Hepatocyte (in vitro differentiated cells): ENCODE measurements around the gene RNF121. TPM values are rescaled to one million over a fixed set of nuclear protein-coding genes. Genes with fewer than 3 reads are reported as not detected.
"Not testable (repeated sequence)": the region's sequence is repeated elsewhere in the genome, so short reads cannot be mapped to it uniquely, and the experiment has no call there.

Experiments
- DNase-seq: peaks from one replicate; pipeline ENCODE4 v3.0.0-alpha.2; 2016; ENCODE audit warnings: low spot score
- H2AFZ ChIP-seq: fragments of 200-600 bp; sonication (generic); 2 replicates; pipeline ENCODE4 v1.6.0; 2016; ENCODE audit warnings: antibody characterized with exemption, mild to moderate bottlenecking
- H3K27ac ChIP-seq: fragments of 200-600 bp; sonication (generic); 2 replicates; pipeline ENCODE4 v1.5.1; 2016; ENCODE audit warnings: mild to moderate bottlenecking
- H3K27me3 ChIP-seq: fragments of 200-600 bp; sonication (generic); 2 replicates; pipeline ENCODE4 v1.6.1; 2016
- H3K36me3 ChIP-seq: fragments of 200-600 bp; sonication (generic); replicated peaks from 2 replicates; pipeline ENCODE4 v1.5.1; 2016; ENCODE audit warnings: low read depth; ENCODE audit not compliant: insufficient read depth
- H3K4me1 ChIP-seq: fragments of 200-600 bp; sonication (generic); 2 replicates; pipeline ENCODE4 v1.5.1; 2016; ENCODE audit warnings: mild to moderate bottlenecking, moderate library complexity; ENCODE audit not compliant: insufficient read depth
- H3K4me2 ChIP-seq: fragments of 200-600 bp; sonication (generic); 2 replicates; pipeline ENCODE4 v1.6.0; 2016
- H3K4me3 ChIP-seq: fragments of 200-600 bp; sonication (generic); 2 replicates; pipeline ENCODE4 v1.5.1; 2016; ENCODE audit warnings: mild to moderate bottlenecking
- H3K79me2 ChIP-seq: fragments of 200-600 bp; sonication (generic); 2 replicates; pipeline ENCODE4 v1.6.0; 2017; ENCODE audit warnings: mild to moderate bottlenecking
- H3K9me2 ChIP-seq: fragments of 200-600 bp; sonication (generic); replicated peaks from 2 replicates; pipeline ENCODE4 v1.6.0; 2017; ENCODE audit warnings: mild to moderate bottlenecking; ENCODE audit not compliant: insufficient read depth
- H3K9me3 ChIP-seq: fragments of 200-600 bp; sonication (generic); 2 replicates; pipeline ENCODE4 v1.5.1; 2016; ENCODE audit warnings: low read depth, mild to moderate bottlenecking
- H4K20me1 ChIP-seq: fragments of 200-600 bp; sonication (generic); 2 replicates; pipeline ENCODE4 v1.6.0; 2016; ENCODE audit warnings: mild to moderate bottlenecking; ENCODE audit not compliant: insufficient read depth, poor library complexity, severe bottlenecking
- CTCF ChIP-seq: fragments of 200-600 bp; sonication (generic); IDR thresholded peaks from 2 replicates; pipeline ENCODE4 v1.5.1; 2016; ENCODE audit warnings: antibody characterized with exemption, mild to moderate bottlenecking; ENCODE audit not compliant: poor library complexity
- EZH2 ChIP-seq: fragments of 200-600 bp; sonication (generic); IDR thresholded peaks from 2 replicates; pipeline ENCODE4 v1.6.1; 2016; ENCODE audit warnings: antibody characterized with exemption, mild to moderate bottlenecking, borderline replicate concordance
- EZH2phosphoT487 ChIP-seq: fragments of 200-600 bp; sonication (generic); IDR thresholded peaks from one replicate; pipeline ENCODE4 v1.6.1; 2018; ENCODE audit warnings: antibody characterized with exemption, mild to moderate bottlenecking, low read depth, moderate library complexity; ENCODE audit not compliant: unreplicated experiment, severe bottlenecking
- WGBS: methylation state at CpG from one replicate; pipeline ENCODE4 v1.1.6; 2016; ENCODE audit warnings: low lambda C conversion rate; ENCODE audit errors: missing lambda C conversion rate; 5-methylcytosine and 5-hydroxymethylcytosine counted together
- polyA plus RNA-seq: library from polyadenylated mRNA; unstranded; fragments of >200 nt; fragmentation: Nextera tagmentation; extraction: Ambion mirVana; gene quantifications from 2 replicates; pipeline ENCODE4 v1.2.1, GENCODE V29; 2016
- total RNA-seq: library from RNA; depleted of rRNA; stranded (reverse); fragments of >200 nt; gene quantifications from 2 replicates; pipeline ENCODE4 v1.2.3, GENCODE V29; 2014

The RNF121 gene
- total and polyA plus RNA-seq, 2 experiments from 2014 or later, result 26.5 to 29.4 TPM

- Histone ChIP-seq H3K79me2 (no peaks in the 10 kb centered on the region), H3K36me3 (no peaks in the 10 kb centered on the region), H4K20me1 (no peaks in the 10 kb centered on the region), H3K9me3 (no peaks in the 10 kb centered on the region), H3K4me3 (no peak overlapping the region), H2AFZ (no peak overlapping the region), H3K4me1 (no peaks in the 10 kb centered on the region), H3K27me3 (no peaks in the 10 kb centered on the region), H3K4me2 (no peak overlapping the region), H3K9me2 (no peaks in the 10 kb centered on the region), H3K27ac (no peak overlapping the region)
- WGBS, result 96% methylated on average over 9 of the region's 9 CpGs
- TF ChIP-seq EZH2 (no peak), EZH2phosphoT487 (no peak), CTCF (no peak)
- DNase-seq, result no peak
Observed at GRCh38 chr11:71908218-71908617, 20.6 kb upstream of the RNF121 start.

- H3K4me2 ChIP-seq, H4K20me1 ChIP-seq, H3K9me3 ChIP-seq, H3K27me3 ChIP-seq, H3K79me2 ChIP-seq, H3K4me1 ChIP-seq, H3K36me3 ChIP-seq, H3K4me3 ChIP-seq, H3K9me2 ChIP-seq, DNase-seq, H2AFZ ChIP-seq: not testable (repeated sequence)
- 63% methylated on average over 5 of the region's 5 CpGs for WGBS
- H3K27ac ChIP-seq, result peak overlapping the region; percentile 23
Observed at GRCh38 chr11:71910775-71911174, 18.1 kb upstream of the RNF121 start.

GRCh38 chr11:71911321-71911985 lies 17.4 kb upstream of the RNF121 start:
- H3K9me3 ChIP-seq, H3K27me3 ChIP-seq, H3K4me3 ChIP-seq, DNase-seq, H3K4me1 ChIP-seq, H3K4me2 ChIP-seq, H3K79me2 ChIP-seq, H3K9me2 ChIP-seq, H3K27ac ChIP-seq, H2AFZ ChIP-seq, H3K36me3 ChIP-seq, H4K20me1 ChIP-seq: not testable (repeated sequence)
- WGBS, result 65% methylated on average over 10 of the region's 10 CpGs

GRCh38 chr11:71911986-71912340 lies 16.9 kb upstream of the RNF121 start:
- not testable (repeated sequence) for H3K9me3 ChIP-seq, H3K79me2 ChIP-seq, H3K4me3 ChIP-seq, H2AFZ ChIP-seq, H3K4me2 ChIP-seq, H3K27me3 ChIP-seq, H3K9me2 ChIP-seq, H4K20me1 ChIP-seq, DNase-seq, H3K27ac ChIP-seq, H3K36me3 ChIP-seq, H3K4me1 ChIP-seq
- WGBS, result 80% methylated on average over 10 of the region's 10 CpGs

GRCh38 chr11:71913756-71914526 lies 14.9 kb upstream of the RNF121 start:
- no peaks in the 10 kb centered on the region for H3K4me1 ChIP-seq
- TF ChIP-seq CTCF, result no peak
- no peak for TF ChIP-seq EZH2phosphoT487
- TF ChIP-seq EZH2, result no peak
- H3K9me2 ChIP-seq, result no peaks in the 10 kb centered on the region
- H3K79me2 ChIP-seq, result no peaks in the 10 kb centered on the region
- no peak overlapping the region for H2AFZ ChIP-seq
- H4K20me1 ChIP-seq, result no peaks in the 10 kb centered on the region
- peak overlapping the region; percentile 15 for H3K27ac ChIP-seq
- H3K4me3 ChIP-seq, result no peak overlapping the region
- H3K36me3 ChIP-seq, result no peaks in the 10 kb centered on the region
- no peaks in the 10 kb centered on the region for H3K9me3 ChIP-seq
- H3K4me2 ChIP-seq, result no peak overlapping the region
- no peak for DNase-seq
- H3K27me3 ChIP-seq, result no peaks in the 10 kb centered on the region
- 56% methylated on average over 5 of the region's 5 CpGs for WGBS
